Measurements from ENCODE around the gene TPRKB. TPM values are rescaled to one million over a fixed set of nuclear protein-coding genes. Genes with fewer than 3 reads are reported as not detected.
"Not testable (repeated sequence)": the region's sequence is repeated elsewhere in the genome, so short reads cannot be mapped to it uniquely, and the experiment has no call there.

TPRKB gene
- 10 to 100 TPM; 30.1 to 30.3 TPM for total RNA-seq

GRCh38 chr2:73736855-73737779 lies at the start of gene TPRKB:
Gene TPRKB, minus strand, starts transcription at chr2:73737345. Its CDS starts 2,776 bp downstream, at chr2:73734569.
- Mint-ChIP-seq H3K27ac (peak within 1 kb of the TSS; percentile 85), H3K27me3 (ENCODE audit: low read depth) (no peaks in the 10 kb centered on the region), H3K4me1 (ENCODE audit: low read depth) (peaks cover 20% of the 10 kb centered on the region), H3K36me3 (ENCODE audit: insufficient read depth in 2 of 2) (peaks cover 11 to 26% of the 10 kb centered on the region in 2 donors), H3K9me3 (peaks cover 4 to 5% of the 10 kb centered on the region in 2 donors), H3K4me3 (peak within 1 kb of the TSS; percentile 97 to 98)
- DNase-seq (peak; percentile 95 to 98), ATAC-seq (replicated peaks in 1 of 2) (peak; percentile 99)

DNA sequence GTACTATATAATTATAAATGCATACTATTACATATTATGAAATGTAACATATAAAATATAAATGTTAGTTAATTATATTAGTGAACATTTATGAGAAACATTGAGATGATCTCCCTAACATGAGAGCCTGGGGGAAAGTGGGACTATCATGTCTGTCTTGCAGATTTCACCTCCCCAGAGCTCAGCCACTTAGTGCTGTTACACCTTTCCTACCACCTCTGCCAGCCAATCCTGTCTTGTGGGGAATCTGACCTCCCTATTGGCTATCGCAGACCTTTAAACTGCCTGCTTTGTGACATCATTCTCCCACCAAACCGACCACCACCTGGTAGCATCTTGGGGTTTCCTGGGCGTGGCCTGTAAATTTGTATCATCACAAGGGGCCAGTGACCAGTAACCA lies 46.7 kb upstream of the TPRKB start, which contains the start of gene C2orf78:
C2orf78 (plus strand) TSS at position 301 of the 400 bp plus-strand sequence. CDS start 127 bp downstream, outside the sequence.
- H3K9me3 Mint-ChIP-seq; H3K4me3 Mint-ChIP-seq; DNase-seq; ATAC-seq (replicated peaks in 1 of 2); H3K27me3 Mint-ChIP-seq (ENCODE audit: low read depth); H3K27ac Mint-ChIP-seq; H3K36me3 Mint-ChIP-seq (ENCODE audit: insufficient read depth in 2 of 2); H3K4me1 Mint-ChIP-seq (ENCODE audit: low read depth): not testable (repeated sequence)

- H3K4me3 Mint-ChIP-seq; H3K27me3 Mint-ChIP-seq (ENCODE audit: low read depth); ATAC-seq (replicated peaks in 1 of 2); H3K9me3 Mint-ChIP-seq; DNase-seq; H3K36me3 Mint-ChIP-seq (ENCODE audit: insufficient read depth in 2 of 2); H3K27ac Mint-ChIP-seq: not testable (repeated sequence)
- H3K4me1 Mint-ChIP-seq (ENCODE audit: low read depth) = peaks cover 13% of the 10 kb centered on the region
Observed at GRCh38 chr2:73783402-73783801, 46.3 kb upstream of the TPRKB start.

- H3K4me3 Mint-ChIP-seq = peak overlapping the region; percentile 97
- H3K9me3 Mint-ChIP-seq = no peaks in the 10 kb centered on the region
- H3K27ac Mint-ChIP-seq = peak overlapping the region; percentile 97
- no peak for ATAC-seq (replicated peaks in 1 of 2)
- H3K36me3 Mint-ChIP-seq (ENCODE audit: insufficient read depth in 2 of 2) = peaks cover 9 to 15% of the 10 kb centered on the region in 2 donors
- DNase-seq = no peak
- H3K4me1 Mint-ChIP-seq (ENCODE audit: low read depth) = peaks cover 17% of the 10 kb centered on the region
- no peaks in the 10 kb centered on the region for H3K27me3 Mint-ChIP-seq (ENCODE audit: low read depth)
Observed at GRCh38 chr2:73780237-73780582, 43.1 kb upstream of the TPRKB start.

DNA sequence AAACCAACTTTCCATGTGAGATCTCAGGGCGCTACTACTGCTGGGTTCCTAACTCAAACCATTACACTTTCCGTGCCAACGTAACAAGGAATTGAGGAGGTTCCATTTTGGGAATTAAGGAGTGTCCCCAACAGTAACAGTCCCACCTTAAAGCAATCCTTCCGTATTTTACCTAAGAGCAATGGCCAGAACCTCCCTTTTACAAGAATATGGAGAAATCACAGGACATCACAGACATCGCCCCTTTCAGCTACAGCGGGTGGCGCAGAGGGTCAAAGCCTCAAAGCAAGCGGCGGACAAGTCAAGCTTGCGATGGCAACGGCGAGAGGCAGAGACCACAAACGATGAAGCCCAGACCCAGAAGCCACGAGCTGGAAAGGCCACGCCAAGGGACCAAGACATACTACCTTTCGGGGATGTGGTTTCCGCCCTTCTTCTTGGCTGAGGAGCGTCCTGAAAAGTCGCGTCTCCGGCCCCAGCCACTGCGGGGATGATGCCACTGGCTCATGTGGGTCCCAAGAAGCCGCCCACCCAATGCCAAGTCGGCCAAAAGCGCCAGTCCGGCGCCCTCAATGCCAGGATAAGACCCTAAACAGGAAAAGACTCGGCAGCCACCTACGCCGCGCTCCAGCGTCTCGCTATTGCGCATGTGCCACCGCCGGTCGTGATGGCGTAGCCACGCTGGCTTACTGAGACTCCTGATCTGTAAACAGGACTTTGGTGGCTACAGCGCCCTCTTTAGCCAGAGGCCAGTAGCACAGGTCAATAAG lies 42.5 kb upstream of the TPRKB start, which contains the start of gene DUSP11:
DUSP11 (minus strand) TSS at position 637 of the 770 bp plus-strand sequence; CDS start at position 508, 129 bp downstream.
- Mint-ChIP-seq H3K27me3 (ENCODE audit: low read depth) (no peaks in the 10 kb centered on the region), H3K27ac (peak within 1 kb of the TSS; percentile 97), H3K4me1 (ENCODE audit: low read depth) (peaks cover 17% of the 10 kb centered on the region), H3K9me3 (no peaks in the 10 kb centered on the region), H3K4me3 (peak within 1 kb of the TSS; percentile 97), H3K36me3 (ENCODE audit: insufficient read depth in 2 of 2) (peaks cover 9 to 15% of the 10 kb centered on the region in 2 donors)
- ATAC-seq (replicated peaks in 1 of 2) (peak; percentile 97 to 99), DNase-seq (peak; percentile 96 to 97)

- Mint-ChIP-seq H3K27ac (peak overlapping the region; percentile 97), H3K4me1 (ENCODE audit: low read depth) (peaks cover 17% of the 10 kb centered on the region), H3K36me3 (ENCODE audit: insufficient read depth in 2 of 2) (peaks cover 9 to 22% of the 10 kb centered on the region in 2 donors), H3K4me3 (peak overlapping the region; percentile 97)
- ATAC-seq (replicated peaks in 1 of 2); H3K9me3 Mint-ChIP-seq; DNase-seq; H3K27me3 Mint-ChIP-seq (ENCODE audit: low read depth): not testable (repeated sequence)
Observed at GRCh38 chr2:73778867-73779466, 41.8 kb upstream of the TPRKB start.

GRCh38 chr2:73776869-73777519 lies 39.8 kb upstream of the TPRKB start:
- peaks cover 10 to 27% of the 10 kb centered on the region in 2 donors for H3K36me3 Mint-ChIP-seq (ENCODE audit: insufficient read depth in 2 of 2)
- H3K27ac Mint-ChIP-seq = peak overlapping the region; percentile 19
- no peaks in the 10 kb centered on the region for H3K27me3 Mint-ChIP-seq (ENCODE audit: low read depth)
- H3K4me3 Mint-ChIP-seq = no peak overlapping the region
- DNase-seq (no peak), ATAC-seq (replicated peaks in 1 of 2) (no peak)
- peaks cover 17% of the 10 kb centered on the region for H3K4me1 Mint-ChIP-seq (ENCODE audit: low read depth)
- no peaks in the 10 kb centered on the region for H3K9me3 Mint-ChIP-seq

- Mint-ChIP-seq H3K36me3 (ENCODE audit: insufficient read depth in 2 of 2) (peaks cover 10 to 29% of the 10 kb centered on the region in 2 donors), H3K27ac (no peak overlapping the region), H3K4me1 (ENCODE audit: low read depth) (peaks cover 17% of the 10 kb centered on the region), H3K27me3 (ENCODE audit: low read depth) (no peaks in the 10 kb centered on the region), H3K4me3 (no peak overlapping the region), H3K9me3 (no peaks in the 10 kb centered on the region)
- no peak for ATAC-seq (replicated peaks in 1 of 2)
- no peak for DNase-seq
Observed at GRCh38 chr2:73776381-73776780, 39.2 kb upstream of the TPRKB start.

DNA sequence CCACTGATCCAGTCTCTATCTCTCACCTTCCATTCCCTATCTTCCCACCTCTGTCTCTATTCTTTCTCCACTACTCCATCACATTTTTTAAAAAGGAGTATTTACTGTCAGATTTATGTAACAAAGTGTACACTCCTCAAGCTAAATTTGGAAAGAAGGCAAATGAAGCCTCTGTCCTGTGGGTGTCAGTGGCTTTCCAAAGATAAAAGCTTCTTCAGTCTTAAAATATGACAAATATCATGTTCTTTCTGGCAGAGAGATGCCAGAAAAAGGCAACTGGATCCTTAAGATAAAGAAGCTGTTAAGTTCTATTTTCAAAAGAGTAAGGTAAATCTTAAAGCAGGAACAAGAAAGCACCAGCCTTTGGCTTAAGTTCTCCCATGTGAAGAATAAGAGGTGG lies 35.7 kb upstream of the TPRKB start:
- H3K9me3 Mint-ChIP-seq = no peaks in the 10 kb centered on the region
- no peak overlapping the region for H3K4me3 Mint-ChIP-seq
- H3K27me3 Mint-ChIP-seq (ENCODE audit: low read depth) = no peaks in the 10 kb centered on the region
- peaks cover 7 to 47% of the 10 kb centered on the region in 2 donors for H3K36me3 Mint-ChIP-seq (ENCODE audit: insufficient read depth in 2 of 2)
- DNase-seq (no peak), ATAC-seq (replicated peaks in 1 of 2) (no peak)
- peaks cover 7% of the 10 kb centered on the region for H3K4me1 Mint-ChIP-seq (ENCODE audit: low read depth)
- no peak overlapping the region for H3K27ac Mint-ChIP-seq

DNA sequence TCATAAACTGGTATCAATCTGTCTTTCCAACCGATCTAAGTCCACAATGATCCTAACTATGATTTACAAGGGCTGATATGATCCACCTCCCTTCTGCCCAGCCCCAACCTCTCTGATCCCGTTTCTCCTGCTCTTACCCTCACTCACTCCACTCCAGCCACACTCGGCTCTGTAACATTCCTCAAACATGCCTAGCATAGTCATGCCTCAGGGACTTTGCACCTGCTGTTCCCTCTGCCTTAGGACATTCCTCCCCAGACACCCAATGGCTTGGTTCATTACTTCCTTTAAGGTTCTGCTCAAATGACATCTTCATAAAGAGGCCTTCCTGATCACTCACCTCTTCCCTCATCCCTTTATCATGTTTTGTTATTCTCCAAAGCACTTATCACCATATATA lies 33.6 kb upstream of the TPRKB start:
- Mint-ChIP-seq H3K4me3 (no peak overlapping the region), H3K36me3 (ENCODE audit: insufficient read depth in 2 of 2) (peaks cover 8 to 49% of the 10 kb centered on the region in 2 donors), H3K27me3 (ENCODE audit: low read depth) (no peaks in the 10 kb centered on the region), H3K9me3 (no peaks in the 10 kb centered on the region), H3K4me1 (ENCODE audit: low read depth) (peaks cover 7% of the 10 kb centered on the region), H3K27ac (peak overlapping the region; percentile 1)
- no peak for ATAC-seq (replicated peaks in 1 of 2)
- no peak for DNase-seq

DNA sequence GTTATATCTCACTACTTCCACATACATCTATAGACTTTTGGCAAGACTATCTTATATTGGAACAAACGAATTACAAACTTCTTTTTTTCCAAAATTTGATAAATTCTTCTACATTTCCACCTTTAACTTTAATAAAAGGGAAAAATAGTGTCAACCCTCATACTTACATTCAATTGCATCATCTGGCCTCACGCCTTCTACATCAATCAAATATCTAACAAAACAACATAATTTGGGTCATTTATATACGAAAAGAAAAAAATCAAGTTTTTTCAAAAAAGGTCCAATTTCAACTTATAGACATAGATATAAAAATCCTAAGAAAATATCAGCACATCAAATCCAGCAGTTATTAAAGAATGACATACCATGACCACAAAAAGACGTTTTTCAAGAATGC lies 29.8 kb upstream of the TPRKB start:
- DNase-seq (no peak), ATAC-seq (replicated peaks in 1 of 2) (no peak)
- H3K27me3 Mint-ChIP-seq (ENCODE audit: low read depth) = no peaks in the 10 kb centered on the region
- no peak overlapping the region for H3K4me3 Mint-ChIP-seq
- H3K27ac Mint-ChIP-seq = peak overlapping the region; percentile 45
- peaks cover 12 to 46% of the 10 kb centered on the region in 2 donors for H3K36me3 Mint-ChIP-seq (ENCODE audit: insufficient read depth in 2 of 2)
- H3K4me1 Mint-ChIP-seq (ENCODE audit: low read depth) = peaks cover 7% of the 10 kb centered on the region
- no peaks in the 10 kb centered on the region for H3K9me3 Mint-ChIP-seq

GRCh38 chr2:73766349-73766748 lies 29.2 kb upstream of the TPRKB start:
- Mint-ChIP-seq H3K27me3 (ENCODE audit: low read depth) (no peaks in the 10 kb centered on the region), H3K27ac (peak overlapping the region; percentile 45), H3K9me3 (no peaks in the 10 kb centered on the region), H3K4me1 (ENCODE audit: low read depth) (peaks cover 7% of the 10 kb centered on the region), H3K4me3 (no peak overlapping the region), H3K36me3 (ENCODE audit: insufficient read depth in 2 of 2) (peaks cover 12 to 43% of the 10 kb centered on the region in 2 donors)
- DNase-seq = no peak
- ATAC-seq (replicated peaks in 1 of 2) = no peak
